ENCODE data around the gene DAPK2.

DAPK2 gene

DNA sequence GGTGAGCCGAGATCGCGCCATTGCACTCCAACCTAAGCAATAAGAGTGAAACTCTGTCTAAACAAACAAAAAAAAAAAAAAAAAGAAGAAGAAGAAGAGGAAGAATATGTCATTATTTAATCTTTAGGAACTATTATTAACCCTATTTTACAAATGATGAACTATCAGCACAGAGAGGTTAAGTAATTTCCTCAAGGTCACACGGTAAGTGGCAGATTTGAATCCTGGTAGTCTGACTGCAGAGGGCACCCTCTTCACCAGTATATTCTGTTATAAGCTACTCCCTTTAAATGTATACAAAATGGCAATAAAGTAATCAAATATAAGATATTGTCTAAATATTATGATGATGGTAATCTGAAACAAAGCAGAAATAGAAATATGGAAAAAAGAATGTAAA, 135.1 kb downstream of the DAPK2 start:
- no peaks in the 10 kb centered on the region for H3K79me2 ChIP-seq (ENCODE audit: insufficient read depth, low read length)
- no peak overlapping the region for H3K27ac ChIP-seq (ENCODE audit: low read length)
- no peak overlapping the region for H3K4me3 ChIP-seq (ENCODE audit: low read depth in 1 of 2, low read length in 2 of 2)
- H3K27me3 ChIP-seq (ENCODE audit: insufficient read depth, low read length, poor library complexity): peaks cover 3% of the 10 kb centered on the region
- ATAC-seq (ENCODE audit: insufficient read depth, low read depth) (no peak), DNase-seq (no peak)
- no peak overlapping the region for H3K4me2 ChIP-seq (ENCODE audit: insufficient read depth, low read length)
- no peaks in the 10 kb centered on the region for H3K4me1 ChIP-seq (ENCODE audit: insufficient read depth, low read length)
- no peak for TF ChIP-seq EZH2 (IDR thresholded peaks at IDR 0.05; ENCODE audit: borderline replicate concordance, low read depth, low read length, severe bottlenecking)
- TF ChIP-seq, protein P1, sequence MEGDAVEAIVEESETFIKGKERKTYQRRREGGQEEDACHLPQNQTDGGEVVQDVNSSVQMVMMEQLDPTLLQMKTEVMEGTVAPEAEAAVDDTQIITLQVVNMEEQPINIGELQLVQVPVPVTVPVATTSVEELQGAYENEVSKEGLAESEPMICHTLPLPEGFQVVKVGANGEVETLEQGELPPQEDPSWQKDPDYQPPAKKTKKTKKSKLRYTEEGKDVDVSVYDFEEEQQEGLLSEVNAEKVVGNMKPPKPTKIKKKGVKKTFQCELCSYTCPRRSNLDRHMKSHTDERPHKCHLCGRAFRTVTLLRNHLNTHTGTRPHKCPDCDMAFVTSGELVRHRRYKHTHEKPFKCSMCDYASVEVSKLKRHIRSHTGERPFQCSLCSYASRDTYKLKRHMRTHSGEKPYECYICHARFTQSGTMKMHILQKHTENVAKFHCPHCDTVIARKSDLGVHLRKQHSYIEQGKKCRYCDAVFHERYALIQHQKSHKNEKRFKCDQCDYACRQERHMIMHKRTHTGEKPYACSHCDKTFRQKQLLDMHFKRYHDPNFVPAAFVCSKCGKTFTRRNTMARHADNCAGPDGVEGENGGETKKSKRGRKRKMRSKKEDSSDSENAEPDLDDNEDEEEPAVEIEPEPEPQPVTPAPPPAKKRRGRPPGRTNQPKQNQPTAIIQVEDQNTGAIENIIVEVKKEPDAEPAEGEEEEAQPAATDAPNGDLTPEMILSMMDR (IDR thresholded peaks at IDR 0.05; ENCODE audit: borderline replicate concordance, extremely low read depth, low read length, poor library complexity, severe bottlenecking): no peak
- H3K9ac ChIP-seq (ENCODE audit: low read depth, low read length): no peak overlapping the region
- H4K20me1 ChIP-seq (ENCODE audit: insufficient read depth, low read length): no peaks in the 10 kb centered on the region
- no peak overlapping the region for H2AFZ ChIP-seq (ENCODE audit: low read depth, low read length)
- no peaks in the 10 kb centered on the region for H3K36me3 ChIP-seq (ENCODE audit: insufficient read depth, low read length)
- no peaks in the 10 kb centered on the region for H3K9me3 ChIP-seq (ENCODE audit: insufficient read depth, low read length, severe bottlenecking)

DNA sequence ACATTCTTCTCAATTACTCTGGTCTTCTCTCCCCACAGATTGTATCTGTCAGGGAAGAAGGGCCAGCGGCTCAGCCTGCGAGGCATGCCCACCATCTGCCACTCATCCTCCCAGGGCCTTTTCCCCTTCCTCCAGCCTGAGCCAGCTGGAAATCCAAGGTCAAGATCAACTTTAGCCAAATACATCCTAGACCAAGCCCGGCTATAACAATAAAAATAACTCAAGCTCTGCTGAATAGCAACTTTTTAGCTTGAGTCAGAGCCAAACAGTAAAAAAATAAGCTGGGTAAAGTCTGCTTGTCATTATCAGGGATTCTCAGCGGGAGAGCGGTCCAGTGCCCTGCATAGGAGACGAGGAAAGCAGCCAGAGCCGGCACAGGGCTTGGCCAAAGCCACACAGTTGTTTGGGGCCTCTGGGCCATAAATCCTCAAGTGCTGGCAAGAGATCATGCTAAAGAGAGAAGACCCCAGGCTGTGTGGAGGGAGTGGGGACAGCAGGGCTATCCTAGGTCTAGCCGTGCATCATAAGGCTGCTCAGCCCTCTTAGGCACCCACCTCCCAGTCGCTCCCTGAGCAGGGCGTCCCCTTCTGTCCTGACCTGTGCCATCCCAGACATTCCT, 136.4 kb downstream of the DAPK2 start:
- H3K9me3 ChIP-seq (ENCODE audit: insufficient read depth, low read length, severe bottlenecking): no peaks in the 10 kb centered on the region
- TF ChIP-seq EZH2 (IDR thresholded peaks at IDR 0.05; ENCODE audit: borderline replicate concordance, low read depth, low read length, severe bottlenecking): no peak
- TF ChIP-seq, protein P1 (IDR thresholded peaks at IDR 0.05; ENCODE audit: borderline replicate concordance, extremely low read depth, low read length, poor library complexity, severe bottlenecking): no peak
- no peaks in the 10 kb centered on the region for H3K4me1 ChIP-seq (ENCODE audit: insufficient read depth, low read length)
- H3K27me3 ChIP-seq (ENCODE audit: insufficient read depth, low read length, poor library complexity): peaks cover 2% of the 10 kb centered on the region
- ATAC-seq (ENCODE audit: insufficient read depth, low read depth): no peak
- no peak overlapping the region for H3K4me3 ChIP-seq (ENCODE audit: low read depth in 1 of 2, low read length in 2 of 2)
- H3K36me3 ChIP-seq (ENCODE audit: insufficient read depth, low read length): no peaks in the 10 kb centered on the region
- no peak overlapping the region for H3K4me2 ChIP-seq (ENCODE audit: insufficient read depth, low read length)
- H3K79me2 ChIP-seq (ENCODE audit: insufficient read depth, low read length): no peaks in the 10 kb centered on the region
- no peak for DNase-seq
- H3K9ac ChIP-seq (ENCODE audit: low read depth, low read length): no peak overlapping the region
- H3K27ac ChIP-seq (ENCODE audit: low read length): no peak overlapping the region
- no peaks in the 10 kb centered on the region for H4K20me1 ChIP-seq (ENCODE audit: insufficient read depth, low read length)
- H2AFZ ChIP-seq (ENCODE audit: low read depth, low read length): no peak overlapping the region

DNA sequence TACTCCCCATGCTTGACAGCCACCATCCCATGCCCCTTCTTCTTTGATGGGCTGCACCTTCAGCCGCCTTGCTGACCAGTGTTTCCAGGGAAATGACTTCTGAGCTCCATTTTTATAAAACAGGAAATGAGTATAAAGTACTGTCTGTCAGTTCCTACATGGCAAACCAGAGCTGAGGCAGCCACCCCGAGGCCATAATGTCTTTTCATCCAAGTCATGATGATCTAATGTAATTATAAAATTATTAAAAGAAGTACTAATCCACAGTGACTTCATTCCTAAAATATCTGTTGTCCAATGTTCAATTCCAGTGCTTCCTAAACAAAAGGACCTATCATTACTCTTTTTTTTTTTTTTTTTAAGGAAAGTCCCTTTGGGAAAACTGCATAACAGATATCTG, 137.3 kb downstream of the DAPK2 start:
- H2AFZ ChIP-seq (ENCODE audit: low read depth, low read length): no peak overlapping the region

More for the DNA sequence above, 137.3 kb downstream of the DAPK2 start:
- peaks cover 2% of the 10 kb centered on the region for H3K27me3 ChIP-seq (ENCODE audit: insufficient read depth, low read length, poor library complexity)
- no peak overlapping the region for H3K27ac ChIP-seq (ENCODE audit: low read length)
- no peak overlapping the region for H3K4me2 ChIP-seq (ENCODE audit: insufficient read depth, low read length)
- H3K4me3 ChIP-seq (ENCODE audit: low read depth in 1 of 2, low read length in 2 of 2): no peak overlapping the region
- H3K36me3 ChIP-seq (ENCODE audit: insufficient read depth, low read length): no peaks in the 10 kb centered on the region
- no peaks in the 10 kb centered on the region for H3K9me3 ChIP-seq (ENCODE audit: insufficient read depth, low read length, severe bottlenecking)
- no peaks in the 10 kb centered on the region for H4K20me1 ChIP-seq (ENCODE audit: insufficient read depth, low read length)
- DNase-seq: no peak
- no peak for ATAC-seq (ENCODE audit: insufficient read depth, low read depth)
- H3K79me2 ChIP-seq (ENCODE audit: insufficient read depth, low read length): no peaks in the 10 kb centered on the region
- H3K4me1 ChIP-seq (ENCODE audit: insufficient read depth, low read length): no peaks in the 10 kb centered on the region
- TF ChIP-seq EZH2 (IDR thresholded peaks at IDR 0.05; ENCODE audit: borderline replicate concordance, low read depth, low read length, severe bottlenecking): no peak
- TF ChIP-seq, protein P1 (IDR thresholded peaks at IDR 0.05; ENCODE audit: borderline replicate concordance, extremely low read depth, low read length, poor library complexity, severe bottlenecking): no peak
- no peak overlapping the region for H3K9ac ChIP-seq (ENCODE audit: low read depth, low read length)
